Endothelial cell of umbilical vein (primary cell): Measurements from ENCODE around the gene CP. TPM values are rescaled to one million over a fixed set of nuclear protein-coding genes. Genes with fewer than 3 reads are reported as not detected.
A peak's percentile ranks its signal among the peaks of the same experiment; 100 is the strongest.

Experiments
- BruUV-seq: library from RNA; stranded (reverse); fragments of 400-500 nt; replicated peaks from 2 replicates; lab custom pipeline; 2021; lab: Mats Ljungman, UMichigan
- CTCF ChIA-PET: fragments of 300-600, 350-600 bp; sonication (Branson Sonifier 250); formaldehyde crosslinking; loops from one replicate; lab custom pipeline; 2021; ENCODE audit warnings: antibody characterized with exemption, inconsistent platforms; lab: Charles Lee
- POLR2A ChIA-PET: fragments of 300-600, 350-600 bp; sonication (Branson Sonifier 250); formaldehyde crosslinking; loops from one replicate; lab custom pipeline; 2021; ENCODE audit warnings: antibody characterized with exemption, inconsistent platforms; lab: Charles Lee
- DNase-seq: peaks from one replicate; pipeline ENCODE4 v3.0.0-alpha.2; 2011; ENCODE audit warnings: low read depth, low spot score
- FAIRE-seq: peaks from 2 replicates; lab custom pipeline; 2011; peaks lifted over from hg19 to GRCh38; lab: Jason Lieb, UNC
- H2AFZ ChIP-seq: 2 replicates; pipeline ENCODE4 v1.6.0; 2012; ENCODE audit warnings: low read depth, low read length, control low read depth, inconsistent platforms
- H3K27ac ChIP-seq: 2 replicates; pipeline ENCODE4 v1.5.1; 2011; ENCODE audit warnings: low read depth, mild to moderate bottlenecking, control low read depth, low read length, moderate library complexity; ENCODE audit not compliant: insufficient read depth
- H3K27me3 ChIP-seq, 2 experiments: 2 replicates each; pipeline versions ENCODE4 v1.6.0 to v1.6.1; 2011; ENCODE audit warnings: low read length in 2 of 2, mixed read lengths in 1 of 2; ENCODE audit not compliant: control insufficient read depth in 2 of 2, insufficient read depth in 2 of 2
- H3K36me3 ChIP-seq, 2 experiments: 2 replicates in 1 of 2; 3 replicates in 1 of 2; pipeline ENCODE4 v1.5.1; 2011; ENCODE audit warnings: low read length in 2 of 2, mild to moderate bottlenecking in 1 of 2, moderate library complexity in 1 of 2; ENCODE audit not compliant: control insufficient read depth in 2 of 2, insufficient read depth in 2 of 2; ENCODE audit errors: extremely low read depth in 1 of 2
- H3K4me1 ChIP-seq: 3 replicates; pipeline ENCODE4 v1.5.1; 2011; ENCODE audit warnings: mild to moderate bottlenecking, low read length; ENCODE audit not compliant: control insufficient read depth, insufficient read depth; ENCODE audit errors: extremely low read depth
- H3K4me2 ChIP-seq: 2 replicates; pipeline ENCODE4 v1.6.1; 2011; ENCODE audit warnings: low read length, control low read depth, mixed read lengths; ENCODE audit not compliant: insufficient read depth
- H3K4me3 ChIP-seq, 3 experiments: fragments of 200-600 bp in 1 of 3; sonication (generic), shearing (Covaris generic) in 1 of 3; replicated peaks in 1 of 3; 2 replicates each; pipeline ENCODE4 v1.5.1; 2011 to 2016; ENCODE audit warnings: control low read depth in 3 of 3, low read length in 3 of 3, mild to moderate bottlenecking in 2 of 3, inconsistent platforms in 1 of 3, low read depth in 1 of 3, moderate library complexity in 1 of 3; ENCODE audit not compliant: insufficient read depth in 1 of 3
- H3K79me2 ChIP-seq: 2 replicates; pipeline ENCODE4 v1.6.0; 2012; ENCODE audit warnings: low read length, inconsistent platforms; ENCODE audit not compliant: control insufficient read depth, insufficient read depth
- H3K9ac ChIP-seq: replicated peaks from 2 replicates; pipeline ENCODE3; 2011; ENCODE audit warnings: low read length, control low read depth; ENCODE audit not compliant: insufficient read depth; ENCODE audit errors: extremely low read depth
- H3K9me1 ChIP-seq: replicated peaks from 3 replicates; pipeline ENCODE4 v1.6.0; 2011; ENCODE audit warnings: mild to moderate bottlenecking, low read length; ENCODE audit not compliant: control insufficient read depth, insufficient read depth; ENCODE audit errors: extremely low read depth
- H3K9me3 ChIP-seq: replicated peaks from 2 replicates; pipeline ENCODE4 v1.5.1; 2012; ENCODE audit warnings: low read length, inconsistent platforms; ENCODE audit not compliant: control insufficient read depth, insufficient read depth
- H4K20me1 ChIP-seq: replicated peaks from 2 replicates; pipeline ENCODE3; 2011; ENCODE audit warnings: mild to moderate bottlenecking, low read length; ENCODE audit not compliant: control insufficient read depth, insufficient read depth; ENCODE audit errors: extremely low read depth
- CTCF ChIP-seq, 2 donors: IDR thresholded peaks; 1 replicate in 1 of 2; 2 replicates in 1 of 2; pipeline ENCODE4 v1.5.1; 2011; ENCODE audit warnings: low read length in 2 of 2, mild to moderate bottlenecking in 2 of 2, moderate library complexity in 2 of 2, control low read depth in 1 of 2, inconsistent platforms in 1 of 2, low read depth in 1 of 2; ENCODE audit not compliant: insufficient read depth in 1 of 2; ENCODE audit errors: extremely low read depth in 1 of 2
- EZH2 ChIP-seq: IDR thresholded peaks from 2 replicates; pipeline ENCODE4 v1.6.1; 2012; ENCODE audit warnings: borderline replicate concordance, low read depth, mild to moderate bottlenecking, moderate library complexity, low read length, inconsistent platforms; ENCODE audit not compliant: severe bottlenecking
- FOS ChIP-seq: IDR thresholded peaks from 2 replicates; pipeline ENCODE4 v1.6.1; 2011; ENCODE audit warnings: mild to moderate bottlenecking, low read length, moderate library complexity, borderline replicate concordance; ENCODE audit not compliant: insufficient read depth
- GATA2 ChIP-seq: IDR thresholded peaks from 2 replicates; pipeline ENCODE4 v1.7.0; 2011; ENCODE audit warnings: low read depth, mild to moderate bottlenecking, moderate library complexity, mixed read lengths, low read length; ENCODE audit not compliant: insufficient read length, insufficient read depth
- JUN ChIP-seq: IDR thresholded peaks from 2 replicates; pipeline ENCODE4 v1.6.1; 2011; ENCODE audit warnings: borderline replicate concordance, low read depth; ENCODE audit not compliant: insufficient read length, insufficient read depth
- MAX ChIP-seq: IDR thresholded peaks from 2 replicates; pipeline ENCODE4 v1.6.1; 2011; ENCODE audit not compliant: insufficient read depth, insufficient read length
- MYC ChIP-seq: IDR thresholded peaks from one replicate; pipeline ENCODE4 v1.6.1; 2011; ENCODE audit warnings: mild to moderate bottlenecking, low read depth, low read length
- POLR2A ChIP-seq: IDR thresholded peaks from 2 replicates; pipeline ENCODE4 v1.6.1; 2012; ENCODE audit warnings: low read depth, mild to moderate bottlenecking, control low read depth, low read length
- POLR2AphosphoS5 ChIP-seq: IDR thresholded peaks from 2 replicates; pipeline ENCODE4 v1.6.1; 2012; ENCODE audit warnings: low read depth, mild to moderate bottlenecking, control low read depth, low read length, moderate library complexity; ENCODE audit not compliant: insufficient read depth
- dilution Hi-C: fragments of 300-500 bp; cut with MboI; formaldehyde crosslinking; loops from one replicate; pipeline ENCODE4 v1.15.0; 2019; ENCODE audit warnings: low sequenced_read_pairs; ENCODE audit not compliant: extremely low pct_ligation_motif_present
- intact Hi-C: fragments of 100-400 bp; cut with micrococcal nuclease; formaldehyde crosslinking; loops from one replicate; pipeline ENCODE4 v1.10.0; 2022
- polyA plus RNA-seq, 4 experiments: library from polyadenylated mRNA; depleted of rRNA in 3 of 4; stranded (reverse) in 3 of 4; unstranded in 1 of 4; fragments of >200 nt; gene quantifications; 2 replicates each; pipeline versions ENCODE4 v1.2.1 to v1.2.3, GENCODE V29; 2011 to 2012; ENCODE audit warnings: missing spikeins in 1 of 4
- total RNA-seq: library from RNA; stranded (reverse); gene quantifications from 2 replicates; pipeline ENCODE4 v1.2.3, GENCODE V29; 2021

CP gene
- total and polyA plus RNA-seq, 2 donors (not counting 3 experiments of a cell fraction or from before 2014, with no cell fraction given), result not detected

GRCh38 chr3:149179220-149179619, 42.4 kb downstream of the CP start:
- dilution Hi-C loops (no loop called here), intact Hi-C loops (no loop called here)
- CTCF ChIA-PET, result interaction anchor here (0.9 to 1.8 kb wide), 7 partner anchors 10 to 224 kb away, joined by 3 to 7 read pairs (median 4); no protein-coding TSS in a partner anchor
- POLR2A ChIA-PET, result no interaction called here
- H3K9ac ChIP-seq, result no peak overlapping the region
- H3K4me3 ChIP-seq, result no peak overlapping the region
- H3K4me1 ChIP-seq, result peaks cover 20% of the 10 kb centered on the region
- BruUV-seq, result no TSS peak
- FAIRE-seq, result peak; percentile 52
- peak overlapping the region; percentile 18 for H3K4me2 ChIP-seq
- H2AFZ ChIP-seq, result peak overlapping the region; percentile 35
- H3K27ac ChIP-seq, result peak overlapping the region; percentile 34
- no peaks in the 10 kb centered on the region for H3K27me3 ChIP-seq
- no peak for TF ChIP-seq POLR2A
- peak; percentile 10 for TF ChIP-seq JUN
- DNase-seq, result peak; percentile 65
- H3K79me2 ChIP-seq, result no peaks in the 10 kb centered on the region
- H3K9me1 ChIP-seq, result no peaks in the 10 kb centered on the region
- H4K20me1 ChIP-seq, result no peaks in the 10 kb centered on the region
- peaks cover 2% of the 10 kb centered on the region for H3K9me3 ChIP-seq
- no peaks in the 10 kb centered on the region for H3K36me3 ChIP-seq

- Histone ChIP-seq H3K9me3 (peaks cover 2% of the 10 kb centered on the region), H3K27ac (no peak overlapping the region), H3K9me1 (no peaks in the 10 kb centered on the region), H3K27me3 (no peaks in the 10 kb centered on the region), H3K79me2 (no peaks in the 10 kb centered on the region), H3K9ac (no peak overlapping the region), H3K4me3 (no peak overlapping the region), H4K20me1 (no peaks in the 10 kb centered on the region), H3K4me1 (peaks cover 20% of the 10 kb centered on the region), H2AFZ (no peak overlapping the region), H3K4me2 (no peak overlapping the region), H3K36me3 (no peaks in the 10 kb centered on the region)
- POLR2A ChIA-PET, result no interaction called here
- dilution Hi-C loops, result no loop called here
- CTCF ChIA-PET, result interaction anchor here (1.4 kb wide), 1 partner anchor 57 kb away, joined by 3 read pairs; no protein-coding TSS in a partner anchor
- TF ChIP-seq GATA2 (no peak), MYC (no peak), EZH2 (no peak), POLR2A (no peak), JUN (no peak), CTCF (IDR thresholded peaks at IDR 0.05; ENCODE audit: extremely low read depth in 1 of 2, insufficient read depth in 1 of 2, low read depth in 1 of 2, low read length in 2 of 2) (no peak), MAX (no peak), FOS (no peak), POLR2AphosphoS5 (no peak)
- no TSS peak for BruUV-seq
- FAIRE-seq (no peak), DNase-seq (no peak)
- intact Hi-C loops, result no loop called here
Measured at GRCh38 chr3:149177122-149177521, 44.5 kb downstream of the CP start.
